A549 treated with AZD9567 at 1 μM for 4 hours (cell line): Measurements from ENCODE around the gene ACSM6. TPM values are rescaled to one million over a fixed set of nuclear protein-coding genes. Genes with fewer than 3 reads are reported as not detected.

Experiments
- total RNA-seq: library from RNA; stranded (reverse); fragments of 200-300 nt; extraction: Qiagen RNA extraction; gene quantifications from 5 replicates; pipeline ENCODE4 v1.2.3, GENCODE V29; 2022; ENCODE audit not compliant: insufficient read depth

Gene ACSM6
- total RNA-seq = not detected in 5 replicates

GRCh38 chr10:95193944-95194343, at the start of gene ACSM6:
Gene ACSM6, plus strand, starts transcription at chr10:95194238. Its CDS starts 248 bp downstream, at chr10:95194486.

Other genes starting within 250 kb of the ACSM6 start
- not detected in 5 replicates for gene CYP2C8, start 124.7 kb upstream of the ACSM6 start, total RNA-seq
- 186 to 193 TPM (median 190 TPM) in 5 replicates for gene PDLIM1, start 96.8 kb downstream of the ACSM6 start, total RNA-seq